Coronary artery (tissue), 2 donors: Measurements from ENCODE around the gene LMOD1.

ENCODE experiments used
- DNase-seq: peaks from one replicate; pipeline ENCODE4 v3.0.0-alpha.2; 2017; ENCODE audit warnings: low spot score
- H3K27ac ChIP-seq, 2 donors: fragments of 200-600 bp; sonication (generic); one replicate each; pipeline ENCODE4 v1.5.1; 2016 to 2019
- H3K4me3 ChIP-seq: fragments of 200-600 bp; sonication (generic); 2 replicates; pipeline ENCODE4 v1.5.1; 2016; ENCODE audit warnings: mild to moderate bottlenecking, moderate library complexity
- TF ChIP-seq, protein P1 (sequence below): fragments of 200-600 bp; sonication (generic); IDR thresholded peaks from one replicate; pipeline ENCODE4 v1.5.1; 2019; ENCODE audit warnings: antibody characterized with exemption

LMOD1 gene

DNA sequence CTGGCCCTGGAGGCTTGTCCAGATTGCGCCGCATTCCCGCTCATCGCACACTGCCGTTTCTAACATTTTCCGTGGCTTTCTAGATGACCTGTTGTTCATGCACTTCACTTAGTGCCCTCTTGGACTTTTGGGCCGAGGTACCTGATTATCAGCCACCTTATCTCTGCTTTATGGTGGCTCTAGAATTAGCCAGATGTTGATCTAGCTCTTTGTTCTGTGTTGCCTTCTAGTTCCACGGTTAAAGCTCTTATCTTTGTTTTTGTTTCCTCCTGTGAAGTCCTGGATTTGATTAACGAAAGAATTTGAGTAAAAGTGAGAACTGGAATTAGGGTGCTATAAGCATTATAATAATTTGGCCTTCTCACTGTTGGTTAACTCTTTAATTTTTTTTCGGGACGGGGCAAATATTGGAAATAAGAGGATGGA, 37.0 kb upstream of the LMOD1 start:
- DNase-seq = no peak
- Histone ChIP-seq H3K27ac (peak overlapping the region; percentile 64 to 96), H3K4me3 (peak overlapping the region; percentile 97)
- TF ChIP-seq, protein P1, sequence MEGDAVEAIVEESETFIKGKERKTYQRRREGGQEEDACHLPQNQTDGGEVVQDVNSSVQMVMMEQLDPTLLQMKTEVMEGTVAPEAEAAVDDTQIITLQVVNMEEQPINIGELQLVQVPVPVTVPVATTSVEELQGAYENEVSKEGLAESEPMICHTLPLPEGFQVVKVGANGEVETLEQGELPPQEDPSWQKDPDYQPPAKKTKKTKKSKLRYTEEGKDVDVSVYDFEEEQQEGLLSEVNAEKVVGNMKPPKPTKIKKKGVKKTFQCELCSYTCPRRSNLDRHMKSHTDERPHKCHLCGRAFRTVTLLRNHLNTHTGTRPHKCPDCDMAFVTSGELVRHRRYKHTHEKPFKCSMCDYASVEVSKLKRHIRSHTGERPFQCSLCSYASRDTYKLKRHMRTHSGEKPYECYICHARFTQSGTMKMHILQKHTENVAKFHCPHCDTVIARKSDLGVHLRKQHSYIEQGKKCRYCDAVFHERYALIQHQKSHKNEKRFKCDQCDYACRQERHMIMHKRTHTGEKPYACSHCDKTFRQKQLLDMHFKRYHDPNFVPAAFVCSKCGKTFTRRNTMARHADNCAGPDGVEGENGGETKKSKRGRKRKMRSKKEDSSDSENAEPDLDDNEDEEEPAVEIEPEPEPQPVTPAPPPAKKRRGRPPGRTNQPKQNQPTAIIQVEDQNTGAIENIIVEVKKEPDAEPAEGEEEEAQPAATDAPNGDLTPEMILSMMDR = no peak

DNA sequence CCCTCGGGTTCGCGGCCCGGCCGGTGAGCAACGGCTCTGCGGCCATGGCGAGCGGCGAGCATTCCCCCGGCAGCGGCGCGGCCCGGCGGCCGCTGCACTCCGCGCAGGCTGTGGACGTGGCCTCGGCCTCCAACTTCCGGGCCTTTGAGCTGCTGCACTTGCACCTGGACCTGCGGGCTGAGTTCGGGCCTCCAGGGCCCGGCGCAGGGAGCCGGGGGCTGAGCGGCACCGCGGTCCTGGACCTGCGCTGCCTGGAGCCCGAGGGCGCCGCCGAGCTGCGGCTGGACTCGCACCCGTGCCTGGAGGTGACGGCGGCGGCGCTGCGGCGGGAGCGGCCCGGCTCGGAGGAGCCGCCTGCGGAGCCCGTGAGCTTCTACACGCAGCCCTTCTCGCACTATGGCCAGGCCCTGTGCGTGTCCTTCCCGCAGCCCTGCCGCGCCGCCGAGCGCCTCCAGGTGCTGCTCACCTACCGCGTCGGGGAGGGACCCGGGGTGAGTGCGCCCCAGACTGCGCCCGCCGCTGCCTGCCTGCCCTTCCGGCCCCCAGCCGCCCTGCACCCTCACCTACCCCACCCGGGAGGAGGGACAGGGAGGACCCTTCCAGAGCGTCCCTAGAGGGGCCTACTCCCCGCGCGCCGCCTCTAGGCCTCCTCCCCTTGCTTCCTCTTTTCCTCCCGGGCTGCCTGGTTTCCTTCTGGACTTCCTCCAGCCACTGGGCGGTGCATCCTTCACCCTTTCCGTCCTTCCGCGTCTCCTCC, 36.5 kb upstream of the LMOD1 start, which contains the start of gene RNPEP:
RNPEP (plus strand) TSS at position 26 of the 757 bp plus-strand sequence; CDS start at position 45, 19 bp downstream.
- peak; percentile 83 for DNase-seq
- TF ChIP-seq, protein P1 = no peak
- H3K4me3 ChIP-seq = peak within 1 kb of the TSS; percentile 97
- H3K27ac ChIP-seq = peak within 1 kb of the TSS; percentile 64 to 96

DNA sequence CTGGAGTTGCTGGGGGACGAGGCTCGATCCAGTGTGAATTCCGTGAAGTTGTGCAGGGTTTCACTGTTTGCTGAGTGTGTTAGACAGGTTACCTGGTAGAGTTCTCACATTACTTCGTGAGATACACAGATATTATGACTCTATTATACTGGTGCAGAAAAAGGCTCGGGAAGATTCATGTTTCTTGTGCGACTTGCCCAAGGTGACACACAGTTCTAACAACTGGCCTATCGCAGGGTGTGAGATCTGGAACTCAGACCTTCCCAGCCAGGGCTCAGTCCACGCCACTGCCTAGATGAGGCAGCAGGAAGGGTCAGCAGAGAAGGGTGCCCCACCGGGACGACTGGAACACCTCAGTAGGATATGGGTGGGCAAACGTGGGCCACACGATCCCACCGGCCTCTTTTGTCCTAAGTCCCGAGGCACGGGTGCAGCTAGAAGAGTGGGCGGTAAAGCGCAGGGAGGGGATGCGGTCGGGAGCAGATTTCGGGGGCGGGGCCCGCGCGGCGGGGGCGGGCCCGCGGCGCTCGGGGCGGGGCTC, 35.8 kb upstream of the LMOD1 start:
- Histone ChIP-seq H3K4me3 (peak overlapping the region; percentile 97), H3K27ac (peak overlapping the region in 1 of 2 donors; percentile 96)
- TF ChIP-seq, protein P1 = no peak
- peak; percentile 88 for DNase-seq

DNA sequence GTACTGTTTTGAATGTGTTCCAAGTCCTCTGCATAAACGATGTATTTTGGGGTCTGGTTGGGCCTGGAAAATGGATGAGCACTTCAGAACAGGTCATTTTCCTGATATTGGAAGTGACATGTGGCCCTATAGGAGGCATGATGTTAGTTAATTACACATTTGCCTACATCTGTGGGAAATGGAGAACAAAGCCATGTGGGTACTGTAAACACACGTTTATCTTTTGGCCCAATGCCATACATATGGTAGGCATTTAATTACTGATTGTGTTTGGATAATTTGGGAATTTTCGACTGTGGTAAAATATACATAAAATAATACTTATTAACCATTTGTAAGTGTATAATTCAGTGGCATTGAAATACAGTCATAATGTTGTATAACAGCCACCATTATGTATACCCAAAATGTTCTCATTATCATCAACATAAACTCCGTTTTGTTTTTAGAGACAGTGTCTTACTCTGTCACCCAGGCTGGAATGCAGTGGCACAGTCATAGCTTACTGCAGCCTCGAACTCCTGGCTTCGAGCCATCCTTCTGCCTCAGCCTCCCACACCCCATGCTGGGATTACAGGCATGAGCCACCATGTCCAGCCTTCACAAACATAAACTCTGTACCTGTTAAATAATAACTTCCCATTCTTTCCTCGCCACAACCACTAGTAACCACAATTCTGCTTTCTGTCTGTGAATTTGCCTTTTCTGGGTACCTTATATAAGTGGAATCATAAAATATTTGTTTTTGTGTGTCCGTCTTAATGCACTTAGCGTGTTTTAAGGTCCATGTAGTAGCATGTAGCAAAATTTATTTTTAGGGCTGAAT, 24.2 kb upstream of the LMOD1 start:
- no peak for DNase-seq
- TF ChIP-seq, protein P1 = no peak
- peak overlapping the region in 1 of 2 donors; percentile 27 for H3K27ac ChIP-seq
- H3K4me3 ChIP-seq = no peak overlapping the region

DNA sequence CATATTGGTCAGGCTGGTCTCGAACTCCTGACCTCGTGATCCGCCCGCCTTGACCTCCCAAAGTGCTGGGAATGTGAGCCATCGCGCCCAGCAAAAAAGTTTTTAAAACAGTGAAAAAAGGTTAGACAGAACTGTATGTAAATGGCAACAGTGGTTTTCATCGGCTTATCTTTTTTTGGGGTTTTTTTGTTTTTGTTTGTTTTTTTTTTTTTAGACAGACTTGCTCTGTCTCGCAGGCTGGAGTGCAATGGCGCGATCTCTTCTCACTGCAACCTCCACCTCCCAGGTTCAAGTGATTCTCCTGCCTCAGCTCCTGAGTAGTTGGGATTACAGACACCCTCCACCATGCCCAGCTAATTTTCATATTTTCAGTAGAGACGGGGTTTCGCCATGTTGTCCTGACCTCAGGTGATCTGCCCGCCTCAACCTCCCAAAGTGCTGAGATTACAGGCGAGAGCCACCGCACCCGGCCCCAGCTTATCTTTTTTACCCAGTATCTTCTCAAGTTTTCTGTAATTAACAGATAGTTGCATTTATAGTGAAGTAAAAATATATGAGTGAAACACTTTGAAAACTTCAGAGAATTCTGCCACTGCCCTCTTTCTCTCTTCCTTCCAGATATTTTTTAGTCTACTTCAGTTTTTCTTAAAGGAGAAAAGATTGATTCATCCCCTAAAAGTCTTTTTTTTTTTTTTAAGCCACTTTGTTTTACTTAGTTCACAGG, 22.0 kb upstream of the LMOD1 start:
- no peak overlapping the region for H3K4me3 ChIP-seq
- no peak for DNase-seq
- no peak overlapping the region for H3K27ac ChIP-seq
- TF ChIP-seq, protein P1 = no peak

DNA sequence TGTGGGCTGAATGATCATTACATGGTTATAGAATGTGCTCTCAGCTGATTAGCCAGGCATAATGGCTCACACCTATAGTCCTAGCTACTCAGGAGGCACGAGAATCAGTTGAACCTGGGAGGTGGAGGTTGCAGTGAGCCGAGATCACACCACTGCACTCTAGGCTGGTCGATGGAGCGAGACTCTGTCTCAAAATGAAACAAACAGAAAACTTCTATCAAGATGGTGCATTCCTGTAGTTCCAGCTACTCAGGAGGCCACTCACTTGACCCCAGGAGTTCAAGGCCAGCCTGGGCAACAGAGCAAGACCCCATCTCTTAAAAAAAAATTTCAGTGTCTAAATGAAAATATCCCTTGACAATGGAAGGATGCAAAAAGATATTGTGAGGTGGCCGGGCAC, 19.8 kb upstream of the LMOD1 start:
- Histone ChIP-seq H3K27ac (no peak overlapping the region), H3K4me3 (no peak overlapping the region)
- no peak for DNase-seq
- TF ChIP-seq, protein P1 = no peak
